HepG2 (cell line): ENCODE measurements around the gene B3GALT6.

Source experiments
- ELF1 ChIP-seq: sonication (generic); formaldehyde crosslinking; IDR thresholded peaks from 2 replicates; pipeline ENCODE4 v1.4.0; 2020; ENCODE audit warnings: missing genetic modification reagents
- EP300 ChIP-seq, 3 experiments: sonication (generic) in 1 of 3; formaldehyde crosslinking in 1 of 3; IDR thresholded peaks; 2 replicates each; pipeline versions ENCODE4 v1.5.1 to v1.6.1; 2011 to 2020; ENCODE audit warnings: low read depth in 2 of 3, low read length in 2 of 3, borderline replicate concordance in 1 of 3, improper control_type of control experiment in 1 of 3, mild to moderate bottlenecking in 1 of 3, missing genetic modification reagents in 1 of 3, moderate library complexity in 1 of 3
- ESRRA ChIP-seq: sonication (generic); formaldehyde crosslinking; IDR thresholded peaks from 2 replicates; pipeline ENCODE4 v1.5.1; 2020; ENCODE audit warnings: mild to moderate bottlenecking, low read depth, missing genetic modification reagents
- ETV5 ChIP-seq: IDR thresholded peaks from 2 replicates; pipeline ENCODE4 v1.6.1; 2018; ENCODE audit warnings: missing biosample characterization, missing genetic modification reagents, inconsistent platforms, borderline replicate concordance
- EZH2 ChIP-seq: conservative IDR thresholded peaks from 2 replicates; pipeline ENCODE4 v1.6.1; 2012; ENCODE audit warnings: mild to moderate bottlenecking, low read depth, low read length, moderate library complexity
- FIP1L1 ChIP-seq: fragments of 200-400 bp; formaldehyde crosslinking; IDR thresholded peaks from 2 replicates; pipeline ENCODE4 v1.6.1; 2018; ENCODE audit warnings: low read depth, mild to moderate bottlenecking, low read length, moderate library complexity, borderline replicate concordance; ENCODE audit not compliant: insufficient read depth
- HMGA1 ChIP-seq: sonication (generic); formaldehyde crosslinking; conservative IDR thresholded peaks from 2 replicates; pipeline ENCODE4 v1.4.0; 2020; ENCODE audit warnings: missing genetic modification reagents
- POLR2A ChIP-seq, 2 experiments: IDR thresholded peaks; 2 replicates each; pipeline ENCODE4 v1.6.1; 2011; ENCODE audit warnings: low read depth in 2 of 2, low read length in 2 of 2, mild to moderate bottlenecking in 1 of 2, moderate library complexity in 1 of 2; ENCODE audit not compliant: insufficient read depth in 1 of 2
- RAD21 ChIP-seq: fragments of 450-650 bp; formaldehyde crosslinking; IDR thresholded peaks from 2 replicates; pipeline ENCODE4 v1.5.0; 2020; ENCODE audit warnings: mild to moderate bottlenecking
- ZNF121 ChIP-seq: sonication (generic); formaldehyde crosslinking; IDR thresholded peaks from 2 replicates; pipeline ENCODE4 v1.5.0; 2020; ENCODE audit warnings: mild to moderate bottlenecking, missing genetic modification reagents
- ZNF337 ChIP-seq: sonication (generic); formaldehyde crosslinking; IDR thresholded peaks from 2 replicates; pipeline ENCODE4 v1.5.1; 2020; ENCODE audit warnings: missing genetic modification reagents, low read depth, mild to moderate bottlenecking, borderline replicate concordance
- ZNF879 ChIP-seq: sonication (generic); formaldehyde crosslinking; IDR thresholded peaks from 2 replicates; pipeline ENCODE4 v1.8.1; 2023; ENCODE audit warnings: missing genetic modification reagents
- TF ChIP-seq, protein P1 (sequence below): sonication (generic); formaldehyde crosslinking; IDR thresholded peaks from 2 replicates; pipeline ENCODE4 v1.5.0; 2020; ENCODE audit warnings: mild to moderate bottlenecking, missing genetic modification reagents, moderate library complexity
- TF ChIP-seq, protein P2 (sequence below), 2 experiments: IDR thresholded peaks; 2 replicates each; pipeline ENCODE4 v1.6.1; 2011 to 2012; ENCODE audit warnings: low read length in 2 of 2, borderline replicate concordance in 1 of 2, low read depth in 1 of 2, mild to moderate bottlenecking in 1 of 2, moderate library complexity in 1 of 2

DNA sequence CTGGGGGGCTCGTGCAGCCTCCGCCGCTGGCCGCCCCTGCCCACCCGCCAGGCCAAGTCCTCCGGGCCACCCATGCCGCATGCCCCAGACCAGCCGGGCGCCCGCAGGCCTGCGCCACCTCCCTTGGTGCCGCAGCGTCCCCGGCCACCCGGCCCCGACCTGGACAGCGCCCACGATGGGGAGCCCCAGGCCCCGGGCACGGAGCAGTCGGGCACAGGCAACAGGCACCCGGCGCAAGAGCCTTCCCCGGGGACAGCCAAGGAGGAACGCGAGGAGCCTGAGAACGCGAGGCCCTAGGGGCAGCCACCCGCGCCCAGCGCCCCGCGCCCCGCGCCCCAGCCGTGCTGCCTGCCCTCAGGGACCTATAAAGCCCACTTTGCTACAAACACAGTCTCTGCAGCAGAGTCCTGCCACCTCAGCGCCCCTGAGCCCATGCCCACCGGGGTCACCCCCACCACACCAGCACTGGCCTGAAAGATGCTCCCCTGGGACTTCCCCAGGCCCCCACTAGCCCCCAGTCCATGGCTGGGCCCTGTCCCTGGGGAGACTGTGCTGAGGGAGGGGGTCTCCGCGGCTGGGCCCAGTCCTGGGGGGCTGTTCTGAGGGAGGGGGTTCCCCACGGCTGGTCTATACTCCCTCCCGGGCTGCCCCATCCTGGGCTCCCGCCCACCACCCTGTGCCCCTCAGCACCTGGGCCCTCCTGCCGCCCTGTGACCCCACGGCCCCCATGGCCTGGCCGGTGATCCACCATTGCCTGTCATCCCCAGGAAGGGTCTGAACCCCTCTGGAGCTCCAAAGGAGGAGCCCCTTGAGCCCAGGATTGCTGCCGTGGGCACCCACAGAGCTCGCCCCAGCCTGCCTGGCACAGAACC, 34.2 kb upstream of the B3GALT6 start:
- TF ChIP-seq ETV5 (CRISPR knock-in tag): no peak
- TF ChIP-seq, protein P1, sequence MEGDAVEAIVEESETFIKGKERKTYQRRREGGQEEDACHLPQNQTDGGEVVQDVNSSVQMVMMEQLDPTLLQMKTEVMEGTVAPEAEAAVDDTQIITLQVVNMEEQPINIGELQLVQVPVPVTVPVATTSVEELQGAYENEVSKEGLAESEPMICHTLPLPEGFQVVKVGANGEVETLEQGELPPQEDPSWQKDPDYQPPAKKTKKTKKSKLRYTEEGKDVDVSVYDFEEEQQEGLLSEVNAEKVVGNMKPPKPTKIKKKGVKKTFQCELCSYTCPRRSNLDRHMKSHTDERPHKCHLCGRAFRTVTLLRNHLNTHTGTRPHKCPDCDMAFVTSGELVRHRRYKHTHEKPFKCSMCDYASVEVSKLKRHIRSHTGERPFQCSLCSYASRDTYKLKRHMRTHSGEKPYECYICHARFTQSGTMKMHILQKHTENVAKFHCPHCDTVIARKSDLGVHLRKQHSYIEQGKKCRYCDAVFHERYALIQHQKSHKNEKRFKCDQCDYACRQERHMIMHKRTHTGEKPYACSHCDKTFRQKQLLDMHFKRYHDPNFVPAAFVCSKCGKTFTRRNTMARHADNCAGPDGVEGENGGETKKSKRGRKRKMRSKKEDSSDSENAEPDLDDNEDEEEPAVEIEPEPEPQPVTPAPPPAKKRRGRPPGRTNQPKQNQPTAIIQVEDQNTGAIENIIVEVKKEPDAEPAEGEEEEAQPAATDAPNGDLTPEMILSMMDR (CRISPR knock-in tag): no peak
- TF ChIP-seq ELF1 (CRISPR knock-in tag): no peak
- no peak for TF ChIP-seq RAD21
- no peak for TF ChIP-seq ZNF879 (CRISPR knock-in tag)
- TF ChIP-seq ESRRA (CRISPR knock-in tag): no peak
- TF ChIP-seq, protein P2, sequence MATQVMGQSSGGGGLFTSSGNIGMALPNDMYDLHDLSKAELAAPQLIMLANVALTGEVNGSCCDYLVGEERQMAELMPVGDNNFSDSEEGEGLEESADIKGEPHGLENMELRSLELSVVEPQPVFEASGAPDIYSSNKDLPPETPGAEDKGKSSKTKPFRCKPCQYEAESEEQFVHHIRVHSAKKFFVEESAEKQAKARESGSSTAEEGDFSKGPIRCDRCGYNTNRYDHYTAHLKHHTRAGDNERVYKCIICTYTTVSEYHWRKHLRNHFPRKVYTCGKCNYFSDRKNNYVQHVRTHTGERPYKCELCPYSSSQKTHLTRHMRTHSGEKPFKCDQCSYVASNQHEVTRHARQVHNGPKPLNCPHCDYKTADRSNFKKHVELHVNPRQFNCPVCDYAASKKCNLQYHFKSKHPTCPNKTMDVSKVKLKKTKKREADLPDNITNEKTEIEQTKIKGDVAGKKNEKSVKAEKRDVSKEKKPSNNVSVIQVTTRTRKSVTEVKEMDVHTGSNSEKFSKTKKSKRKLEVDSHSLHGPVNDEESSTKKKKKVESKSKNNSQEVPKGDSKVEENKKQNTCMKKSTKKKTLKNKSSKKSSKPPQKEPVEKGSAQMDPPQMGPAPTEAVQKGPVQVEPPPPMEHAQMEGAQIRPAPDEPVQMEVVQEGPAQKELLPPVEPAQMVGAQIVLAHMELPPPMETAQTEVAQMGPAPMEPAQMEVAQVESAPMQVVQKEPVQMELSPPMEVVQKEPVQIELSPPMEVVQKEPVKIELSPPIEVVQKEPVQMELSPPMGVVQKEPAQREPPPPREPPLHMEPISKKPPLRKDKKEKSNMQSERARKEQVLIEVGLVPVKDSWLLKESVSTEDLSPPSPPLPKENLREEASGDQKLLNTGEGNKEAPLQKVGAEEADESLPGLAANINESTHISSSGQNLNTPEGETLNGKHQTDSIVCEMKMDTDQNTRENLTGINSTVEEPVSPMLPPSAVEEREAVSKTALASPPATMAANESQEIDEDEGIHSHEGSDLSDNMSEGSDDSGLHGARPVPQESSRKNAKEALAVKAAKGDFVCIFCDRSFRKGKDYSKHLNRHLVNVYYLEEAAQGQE (IDR thresholded peaks at IDR 0.05; ENCODE audit: borderline replicate concordance in 1 of 2, low read depth in 1 of 2, low read length in 2 of 2): no peak
- no peak for TF ChIP-seq ZNF337
- TF ChIP-seq POLR2A (IDR thresholded peaks at IDR 0.05; ENCODE audit: insufficient read depth in 1 of 2, low read depth in 2 of 2, low read length in 2 of 2): no peak
- no peak for TF ChIP-seq EP300 (IDR thresholded peaks at IDR 0.05; ENCODE audit: low read depth in 2 of 2, low read length in 2 of 2)
- TF ChIP-seq EP300 (CRISPR knock-in tag; IDR thresholded peaks at IDR 0.05; ENCODE audit: borderline replicate concordance): no peak
- TF ChIP-seq ZNF121 (CRISPR knock-in tag): no peak
- no peak for TF ChIP-seq HMGA1 (CRISPR knock-in tag)
- TF ChIP-seq EZH2: no peak
- TF ChIP-seq FIP1L1: no peak
